Activated CD4-positive, CD25-positive, alpha-beta regulatory T cell (primary cell): ENCODE data around the gene CHAF1A.

Experiments used
- DNase-seq, 4 experiments: peaks; one replicate each; lab custom pipeline; 2025; lab: John Stamatoyannopoulos, UW

The CHAF1A gene

DNA sequence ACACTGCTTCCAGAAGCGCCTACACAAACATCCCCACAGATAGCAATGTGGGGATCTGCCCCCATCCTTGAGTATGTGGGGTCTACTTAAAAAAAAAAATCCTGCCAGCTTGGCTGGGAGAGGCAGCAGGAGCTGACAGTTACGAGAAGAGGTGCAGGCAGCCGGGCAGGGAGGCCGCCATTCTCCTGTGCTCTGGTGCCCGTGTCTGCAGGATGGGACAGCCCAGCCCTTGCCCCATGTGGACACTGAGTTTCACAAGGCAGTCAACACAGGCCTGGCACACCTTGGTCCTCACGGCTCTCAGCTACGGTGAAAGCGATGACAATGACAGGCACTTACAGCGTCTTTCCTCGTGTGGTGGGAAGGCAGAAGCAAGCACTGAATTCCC, 35.1 kb upstream of the CHAF1A start:
- DNase-seq: no peak

DNA sequence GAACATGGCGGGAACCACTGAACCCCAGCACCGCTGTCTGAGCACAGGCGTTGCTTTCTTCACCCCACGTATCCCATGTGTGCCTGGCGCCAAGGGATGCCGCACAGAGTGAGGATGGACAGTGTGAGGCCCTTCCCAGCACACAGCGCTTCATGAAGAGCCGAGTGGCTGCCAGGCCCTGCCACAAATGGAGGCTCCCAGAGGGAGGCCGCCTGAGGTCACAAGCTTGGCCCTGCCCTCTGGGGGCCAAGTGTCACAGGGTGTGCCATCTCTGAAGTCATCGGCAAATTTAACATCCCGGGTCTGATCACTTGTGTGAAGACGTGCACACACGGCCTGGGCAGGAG, 34.7 kb upstream of the CHAF1A start:
- DNase-seq: no peak

DNA sequence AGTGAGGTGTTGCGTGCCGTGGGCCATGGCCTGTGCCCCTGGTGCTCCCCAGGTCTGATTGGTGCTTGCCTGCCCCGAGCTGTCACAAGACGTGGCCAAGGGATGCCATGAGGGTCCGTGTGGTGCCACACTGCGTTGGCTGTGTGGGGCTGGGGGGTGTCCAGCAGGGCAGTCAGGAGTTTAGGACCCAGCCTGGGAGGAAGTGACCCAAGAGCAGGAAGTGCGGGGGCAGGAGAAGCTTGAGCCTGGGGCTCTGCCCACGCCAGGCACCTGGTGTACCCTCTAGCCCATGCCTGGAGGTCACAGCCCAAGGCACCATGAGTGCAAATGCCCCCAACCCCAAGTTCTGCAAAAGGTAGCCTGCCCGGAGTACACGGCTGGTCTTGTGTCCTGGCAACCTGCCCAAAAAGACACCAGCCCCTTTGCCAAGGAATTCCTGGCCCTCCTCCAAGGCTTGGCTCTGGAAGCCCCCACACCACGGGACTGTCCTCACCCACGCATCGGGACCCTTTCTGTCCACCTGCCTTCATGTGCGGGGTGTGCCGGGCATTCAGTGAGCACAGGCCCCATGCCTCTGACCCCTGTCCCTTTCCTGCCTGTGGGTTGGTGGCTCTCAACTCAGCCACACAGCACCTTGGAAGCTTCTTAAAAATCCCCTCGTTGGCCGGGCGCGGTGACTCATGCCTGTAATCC, 34.2 kb upstream of the CHAF1A start:
- DNase-seq: no peak

DNA sequence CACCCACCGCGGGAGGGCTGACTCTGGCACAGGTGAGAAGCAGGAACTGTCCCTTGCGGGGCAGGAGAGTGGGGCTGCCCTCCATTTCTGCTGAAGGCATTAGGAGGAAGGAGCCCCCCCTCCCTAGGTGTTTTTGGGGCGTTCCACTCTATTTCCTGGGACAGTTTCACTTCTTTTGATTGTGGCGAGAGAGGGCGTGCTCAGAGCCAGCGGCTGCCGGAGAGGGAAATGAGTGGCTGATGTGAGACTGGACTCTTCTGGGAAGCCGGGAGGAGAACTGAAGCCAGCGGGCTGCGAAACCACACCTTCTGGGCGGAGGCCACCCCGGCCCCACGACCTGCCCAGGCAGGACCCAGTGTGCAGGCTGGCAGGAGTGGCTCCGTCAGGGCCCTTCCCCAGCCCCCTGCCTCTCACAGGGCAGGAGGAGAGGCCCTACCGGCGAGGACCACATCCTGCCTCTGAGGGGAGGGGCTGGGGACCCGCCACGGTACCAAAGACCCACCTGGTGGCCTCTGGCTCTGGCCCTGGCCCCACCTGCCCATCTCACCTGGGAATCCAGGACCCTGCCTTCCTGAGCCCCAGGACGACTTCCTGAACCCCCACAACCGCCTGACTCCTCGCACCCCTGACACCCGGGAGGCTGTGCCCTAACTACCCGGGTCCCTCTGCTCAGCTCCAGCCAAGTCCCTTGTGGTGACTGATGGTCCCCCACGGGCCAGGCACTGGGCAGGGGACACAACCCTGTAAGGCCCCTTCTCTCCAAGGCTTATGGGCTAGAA, 33.1 kb upstream of the CHAF1A start:
- peak in 3 of 4 experiments; percentile 36 to 56 (median 42) for DNase-seq

DNA sequence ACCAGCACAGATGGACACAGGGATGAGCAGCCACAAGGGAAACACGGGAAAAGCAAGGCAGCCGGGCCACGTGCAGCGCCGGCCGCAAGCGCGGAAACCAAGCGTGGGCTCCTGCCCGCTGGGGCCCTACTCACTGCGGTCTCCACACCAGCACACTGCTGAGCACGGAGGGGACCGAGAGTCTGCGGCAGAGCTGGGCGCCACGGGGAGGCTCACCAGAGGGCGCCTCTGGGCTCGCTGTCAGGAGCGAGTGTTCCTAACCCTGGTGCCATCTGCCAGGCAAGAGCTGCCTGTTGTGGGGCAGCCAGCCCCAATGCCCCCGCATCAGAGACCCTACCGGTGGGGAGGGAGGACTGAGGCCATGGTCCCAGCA, 32.6 kb upstream of the CHAF1A start:
- peak; percentile 40 to 57 (median 48) for DNase-seq

DNA sequence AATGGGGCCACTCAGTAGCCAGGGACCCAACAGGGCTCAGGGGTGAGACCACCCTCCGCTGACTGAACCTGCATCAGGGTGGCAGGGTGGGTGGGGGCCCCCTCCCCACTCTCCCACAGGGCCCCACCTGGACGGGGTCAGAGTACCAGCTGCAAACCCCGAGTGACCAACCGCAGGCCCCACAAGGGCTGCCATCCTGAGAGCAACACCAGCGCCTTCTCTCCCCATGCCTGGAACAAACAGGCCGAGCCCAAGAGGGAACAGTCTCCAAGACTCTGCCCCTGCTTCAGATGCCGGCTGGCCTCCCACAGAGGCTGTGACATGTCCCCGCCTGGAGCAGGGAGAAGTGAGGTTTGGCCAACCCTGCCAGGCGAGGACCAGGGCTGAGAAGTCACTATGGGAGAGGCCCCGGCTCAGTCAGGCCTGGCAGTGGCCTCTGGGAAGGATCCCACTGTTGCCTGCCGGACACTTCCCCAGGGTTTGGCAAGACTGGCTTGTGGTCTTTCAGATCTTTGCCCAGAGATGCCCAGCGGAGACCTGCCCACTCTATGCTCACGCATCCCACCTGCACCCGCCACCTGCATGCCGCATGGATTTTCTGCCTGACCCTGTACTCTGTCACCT, 31.9 kb upstream of the CHAF1A start:
- no peak for DNase-seq

DNA sequence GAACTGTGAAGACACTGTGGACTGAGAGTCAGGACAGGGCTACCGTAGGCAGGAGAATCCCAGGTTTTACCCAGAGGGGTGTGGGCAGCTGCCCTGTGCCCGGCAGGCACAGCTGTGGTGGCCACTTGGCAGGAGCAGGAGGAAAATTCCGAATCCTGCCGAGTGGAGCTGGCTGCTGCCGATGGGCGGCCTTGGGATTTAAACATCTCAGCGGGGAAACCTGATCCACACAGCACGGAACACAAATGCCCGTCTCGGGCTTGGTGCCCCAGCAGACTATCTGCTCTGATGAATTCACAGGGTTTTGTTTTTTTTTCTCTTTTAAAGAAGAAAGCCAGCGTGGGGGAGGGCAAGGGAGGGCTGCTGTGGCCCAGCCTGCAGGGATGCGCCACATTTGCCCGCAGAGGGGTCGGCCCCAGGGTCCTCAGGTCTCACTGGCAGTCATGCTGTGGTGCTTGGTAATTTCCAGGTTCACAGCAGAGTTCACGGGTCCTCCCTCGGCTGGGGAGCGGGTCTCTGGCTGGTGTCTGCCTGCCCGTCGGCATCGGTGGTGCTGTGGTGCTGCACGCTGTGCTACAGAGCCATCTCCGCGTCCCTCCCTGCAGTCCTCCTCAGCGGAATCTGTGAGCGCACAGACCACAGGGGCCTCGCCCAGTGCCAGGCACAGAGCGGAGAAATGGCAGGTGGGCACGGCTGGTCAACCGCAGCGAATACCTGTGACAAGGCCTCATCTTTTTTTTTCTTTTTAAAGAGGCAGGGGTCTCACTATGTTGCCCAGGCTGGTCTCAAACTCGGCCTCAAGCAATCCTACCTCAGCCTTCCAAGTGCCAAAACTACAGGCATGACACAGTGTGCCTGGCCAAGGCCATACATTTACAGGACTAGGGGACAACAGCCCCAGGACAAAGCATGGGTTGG, 30.9 kb upstream of the CHAF1A start:
- no peak for DNase-seq

DNA sequence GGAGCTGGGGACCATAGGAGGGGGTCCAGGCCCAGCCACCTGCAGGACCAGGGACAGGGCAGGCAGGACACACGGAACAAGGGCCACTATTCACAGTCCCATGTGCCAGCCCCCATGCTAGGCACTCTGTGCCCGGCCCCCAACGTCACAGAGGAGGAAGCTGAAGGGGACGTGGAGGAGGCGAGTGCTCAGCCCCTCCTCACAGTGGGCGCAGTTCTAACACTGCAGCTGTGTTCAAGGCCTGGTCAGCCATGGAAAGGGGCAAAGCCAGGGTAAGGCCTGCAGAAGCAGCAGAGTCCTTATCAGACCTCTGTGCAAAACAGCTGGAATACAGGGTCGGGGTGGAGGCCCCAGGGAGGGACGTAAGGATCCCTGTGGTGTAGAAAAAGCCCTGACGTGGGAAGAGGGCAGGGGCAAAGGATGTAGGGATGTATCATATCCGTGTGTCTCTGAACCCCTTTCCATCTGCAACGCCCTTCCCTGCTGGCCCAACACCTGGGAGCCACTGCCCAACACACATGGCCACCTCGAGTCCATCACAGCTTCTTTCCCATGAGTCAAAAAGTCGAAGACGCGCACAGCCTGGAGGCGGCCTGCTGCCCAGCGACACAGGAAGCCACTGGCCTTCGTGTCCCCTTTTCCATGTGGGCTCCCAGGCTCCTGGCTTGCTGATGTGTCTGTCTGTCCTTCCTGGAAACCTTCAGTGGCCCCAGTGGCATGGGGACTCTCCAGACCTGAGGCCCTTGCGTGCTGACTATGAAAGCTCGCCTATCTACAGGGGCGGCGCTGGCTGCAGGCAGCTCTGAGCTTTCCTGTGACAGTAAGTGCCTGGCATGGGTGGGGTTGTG, 30.1 kb upstream of the CHAF1A start:
- no peak for DNase-seq

DNA sequence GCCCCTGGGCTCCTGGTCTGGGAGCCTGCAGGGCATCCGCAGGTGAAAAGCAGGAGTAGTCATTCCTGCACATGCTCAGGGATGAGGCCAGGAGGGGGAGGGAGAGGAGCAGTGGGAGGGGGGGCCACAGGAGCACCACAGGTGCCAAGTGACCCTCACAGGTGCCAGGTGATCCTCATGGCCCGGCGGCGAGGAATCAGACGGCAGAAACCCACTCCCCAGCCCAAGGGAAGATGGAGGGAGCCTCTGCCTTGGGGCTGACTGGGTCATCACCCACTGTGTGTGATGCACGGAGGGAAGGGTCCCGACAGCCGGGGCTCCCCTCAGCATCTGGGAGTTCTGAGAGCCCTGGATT, 29.4 kb upstream of the CHAF1A start:
- no peak for DNase-seq

DNA sequence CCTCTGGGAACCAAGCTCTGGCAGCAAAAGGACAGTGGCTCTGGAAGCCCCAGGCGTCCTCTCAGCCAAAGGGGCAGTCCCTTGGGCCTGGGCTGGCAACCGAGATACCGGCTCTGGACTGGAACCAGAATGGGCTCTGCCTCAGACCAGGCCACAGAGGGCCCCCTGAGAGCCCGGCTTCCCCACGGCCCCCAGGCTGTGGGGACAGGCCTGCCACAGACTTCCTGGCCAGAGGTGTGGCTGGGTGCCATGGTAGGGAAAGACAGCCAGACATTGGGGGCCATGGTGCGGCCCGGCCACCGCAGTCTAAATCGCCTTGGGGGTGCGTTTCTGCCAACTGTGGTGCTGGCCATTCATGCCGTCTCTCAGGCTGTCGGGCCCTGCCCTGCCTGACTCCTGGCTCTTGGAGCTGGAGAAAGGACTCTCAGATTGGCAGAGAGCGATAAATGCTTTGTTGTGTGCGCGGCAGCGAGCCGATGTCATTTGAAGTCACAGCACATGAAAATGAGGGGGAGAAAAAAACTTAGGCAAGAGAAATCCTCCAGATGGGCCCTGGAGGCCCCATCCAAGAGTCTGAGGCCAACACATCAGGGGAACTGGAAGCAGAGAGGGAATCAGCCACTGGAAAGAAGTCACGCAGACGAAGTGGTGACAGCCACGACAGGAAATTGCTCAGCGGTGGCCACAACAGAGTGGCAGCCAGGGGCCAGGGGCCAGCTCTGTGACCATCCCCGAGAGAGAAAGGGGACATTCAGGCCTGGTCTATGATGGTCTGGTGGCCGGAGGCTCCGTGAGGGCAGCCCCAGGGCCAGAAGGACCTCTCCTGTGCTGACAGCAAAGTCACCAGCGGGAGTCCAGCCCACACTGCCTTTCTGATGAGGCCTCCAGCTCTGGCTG, 28.6 kb upstream of the CHAF1A start:
- no peak for DNase-seq

DNA sequence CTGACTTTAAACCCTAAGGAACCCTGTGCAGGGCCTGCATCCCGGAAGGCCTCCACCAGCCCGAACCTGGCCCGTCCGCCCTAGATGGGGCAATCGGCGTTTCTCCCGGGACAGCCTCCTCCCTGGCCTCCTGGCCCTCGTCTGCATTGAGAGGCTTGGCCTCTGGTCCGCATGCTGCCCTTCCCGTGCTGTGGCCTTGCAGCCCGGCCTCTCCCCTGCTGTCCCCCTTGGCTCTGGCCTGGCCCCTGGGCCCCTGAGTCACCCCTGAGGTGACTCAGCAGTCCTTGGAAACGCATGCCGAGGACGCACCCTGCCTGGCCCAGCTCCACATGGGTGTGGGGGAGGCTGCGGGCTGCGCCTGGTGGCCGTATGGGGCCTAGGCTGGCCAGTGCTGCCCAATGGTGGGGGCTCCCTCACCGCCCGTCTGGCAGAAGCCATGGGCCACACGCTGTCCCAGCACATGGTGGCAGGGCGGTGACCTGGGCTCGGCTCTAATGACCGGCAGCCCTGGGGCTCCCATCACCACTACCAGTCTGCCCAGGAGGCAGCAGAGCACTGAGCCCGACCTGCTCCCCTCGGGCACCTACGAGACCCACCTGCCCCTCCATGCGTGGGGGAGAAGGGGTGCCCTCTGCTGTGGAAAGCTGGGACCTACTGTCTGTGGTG, 27.8 kb upstream of the CHAF1A start:
- DNase-seq: no peak

DNA sequence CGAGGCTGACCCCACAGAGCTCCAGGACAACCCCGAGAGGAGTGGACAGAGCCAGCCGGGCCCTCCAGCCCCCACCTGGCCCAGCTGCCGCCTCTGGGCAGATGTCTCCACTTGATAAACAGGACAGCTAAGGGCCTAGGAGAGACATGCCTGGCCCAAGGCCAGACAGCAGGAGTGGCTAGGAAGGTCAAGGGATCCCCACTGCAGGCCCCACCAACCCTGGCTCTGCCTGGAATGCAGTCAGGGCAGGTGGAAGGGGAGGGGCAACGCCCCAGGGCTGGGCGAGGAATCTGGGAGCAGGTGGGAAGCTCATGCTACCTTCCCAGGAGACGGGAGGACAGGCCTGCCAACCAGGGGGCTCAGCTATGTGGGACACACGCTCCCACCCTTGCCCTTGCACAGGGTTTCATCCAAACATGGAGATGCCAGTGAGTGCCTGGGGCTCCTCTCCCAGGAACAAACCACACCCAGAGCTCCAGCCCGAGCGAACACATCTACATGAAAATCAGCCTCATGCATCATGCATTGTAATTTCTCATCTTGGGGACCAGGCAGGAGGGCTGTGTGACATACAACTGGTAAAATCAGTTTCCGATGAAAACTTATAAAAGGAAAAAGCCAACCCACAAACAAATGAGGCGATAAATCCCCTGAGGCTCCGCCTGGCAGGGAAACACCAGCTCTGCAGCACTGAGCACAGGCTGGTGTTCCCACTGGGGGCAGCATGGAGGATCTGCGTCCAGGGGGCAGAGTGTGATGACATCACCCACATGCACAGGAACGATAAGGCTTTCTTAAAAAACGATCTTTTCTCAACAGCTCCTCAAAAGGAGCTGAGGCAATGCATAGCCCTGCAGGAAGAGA, 27.0 kb upstream of the CHAF1A start:
- no peak for DNase-seq

DNA sequence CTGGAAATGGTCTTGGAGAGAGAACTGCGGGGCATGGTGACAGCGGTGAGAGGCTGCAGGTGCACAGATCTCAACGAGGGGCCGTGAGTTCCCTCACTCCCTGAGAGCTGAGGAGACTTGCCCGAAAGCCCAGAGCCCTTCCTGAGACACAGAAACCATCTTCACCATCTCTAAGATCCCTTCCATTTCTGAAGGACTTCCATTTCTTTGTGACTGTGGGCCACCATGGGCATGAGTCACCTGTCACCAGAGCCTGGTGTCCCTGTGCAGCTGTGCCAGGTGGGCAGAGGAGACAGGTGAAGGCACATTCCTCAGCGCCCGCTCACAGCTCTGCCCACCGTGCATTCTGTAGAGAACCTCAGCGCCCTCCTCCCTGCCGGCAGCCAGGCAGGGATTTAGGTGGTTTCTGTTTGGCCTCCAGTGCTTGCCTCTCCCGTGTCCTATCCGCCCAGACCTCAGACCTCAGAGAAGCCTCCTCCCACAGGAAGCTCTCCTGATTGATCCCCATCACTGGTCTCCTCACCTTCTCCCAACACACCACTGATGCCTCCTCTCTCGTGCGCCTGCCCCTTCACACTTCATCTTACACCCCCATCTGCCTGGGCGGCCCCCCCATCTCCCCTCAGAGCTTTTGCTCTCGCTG, 26.3 kb upstream of the CHAF1A start:
- no peak for DNase-seq

DNA sequence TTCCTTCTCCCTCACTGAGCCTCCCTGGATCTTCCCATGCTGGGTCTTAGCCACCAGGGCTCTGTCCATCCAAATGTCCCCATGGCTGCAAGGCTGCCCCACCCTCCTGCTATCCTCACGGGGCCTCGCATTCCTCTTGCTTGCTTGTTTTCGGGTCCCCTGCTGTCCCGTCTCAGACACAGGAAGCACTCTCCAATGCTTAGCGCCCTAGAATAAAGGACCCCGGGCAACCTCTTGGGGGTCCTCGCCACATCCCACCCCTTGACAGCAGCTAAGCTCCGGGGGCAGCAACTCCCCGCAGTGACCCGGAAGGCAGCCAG, 25.8 kb upstream of the CHAF1A start:
- DNase-seq: no peak

DNA sequence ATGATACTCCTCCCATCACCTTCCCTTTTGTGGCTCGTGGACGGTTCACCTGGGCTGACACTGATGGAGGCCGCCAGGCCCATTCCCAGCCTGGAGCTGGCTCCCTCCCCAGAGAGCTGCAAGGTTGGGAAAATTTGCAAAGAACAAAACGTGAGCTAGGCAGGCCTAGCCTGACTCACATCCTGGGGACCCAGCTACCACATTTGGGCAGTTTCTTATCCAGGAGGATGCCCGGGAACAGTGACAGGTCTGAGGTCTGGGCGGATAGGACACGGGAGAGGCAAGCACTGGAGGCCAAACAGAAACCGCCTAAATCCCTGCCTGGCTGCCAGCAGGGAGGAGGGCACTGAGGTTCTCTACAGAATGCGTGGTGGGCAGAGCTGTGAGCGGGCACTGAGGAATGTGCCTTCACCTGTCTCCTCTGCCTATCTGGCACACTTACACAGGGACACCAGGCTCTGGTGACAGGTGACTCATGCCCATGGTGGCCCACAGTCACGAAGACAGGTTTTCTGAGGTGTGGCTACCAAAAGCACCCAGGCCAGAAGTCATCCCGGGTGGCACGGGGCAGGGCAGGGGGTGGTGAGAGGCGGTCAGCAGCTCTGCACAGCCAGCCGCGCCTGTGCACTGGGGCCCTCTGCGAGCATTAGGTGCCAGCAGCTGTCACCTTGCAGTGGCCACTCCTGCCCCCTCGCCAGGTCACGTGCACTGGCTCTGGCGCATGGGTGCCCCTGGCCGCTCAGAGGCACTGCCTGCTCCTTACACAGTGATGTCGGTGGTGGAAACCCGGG, 25.3 kb upstream of the CHAF1A start:
- no peak for DNase-seq

DNA sequence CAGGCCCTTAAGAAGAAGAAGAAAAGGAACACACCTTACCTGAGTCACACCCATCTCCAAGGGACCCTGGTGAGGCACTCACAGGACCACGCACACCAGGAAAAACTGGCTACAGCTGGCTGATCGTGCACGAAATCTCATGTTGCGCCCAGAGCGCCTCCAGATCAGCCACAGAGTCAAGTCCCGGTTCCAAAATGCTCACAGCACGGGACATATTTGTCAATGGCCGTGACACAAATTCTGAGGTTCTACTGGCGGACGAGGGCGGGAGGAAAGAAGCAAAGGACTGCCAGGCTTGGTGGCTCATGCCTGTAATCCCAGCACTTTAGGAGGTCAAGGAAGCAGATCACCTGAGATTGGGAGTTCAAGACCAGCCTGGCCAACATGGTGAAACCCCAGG, 23.6 kb upstream of the CHAF1A start:
- no peak for DNase-seq

DNA sequence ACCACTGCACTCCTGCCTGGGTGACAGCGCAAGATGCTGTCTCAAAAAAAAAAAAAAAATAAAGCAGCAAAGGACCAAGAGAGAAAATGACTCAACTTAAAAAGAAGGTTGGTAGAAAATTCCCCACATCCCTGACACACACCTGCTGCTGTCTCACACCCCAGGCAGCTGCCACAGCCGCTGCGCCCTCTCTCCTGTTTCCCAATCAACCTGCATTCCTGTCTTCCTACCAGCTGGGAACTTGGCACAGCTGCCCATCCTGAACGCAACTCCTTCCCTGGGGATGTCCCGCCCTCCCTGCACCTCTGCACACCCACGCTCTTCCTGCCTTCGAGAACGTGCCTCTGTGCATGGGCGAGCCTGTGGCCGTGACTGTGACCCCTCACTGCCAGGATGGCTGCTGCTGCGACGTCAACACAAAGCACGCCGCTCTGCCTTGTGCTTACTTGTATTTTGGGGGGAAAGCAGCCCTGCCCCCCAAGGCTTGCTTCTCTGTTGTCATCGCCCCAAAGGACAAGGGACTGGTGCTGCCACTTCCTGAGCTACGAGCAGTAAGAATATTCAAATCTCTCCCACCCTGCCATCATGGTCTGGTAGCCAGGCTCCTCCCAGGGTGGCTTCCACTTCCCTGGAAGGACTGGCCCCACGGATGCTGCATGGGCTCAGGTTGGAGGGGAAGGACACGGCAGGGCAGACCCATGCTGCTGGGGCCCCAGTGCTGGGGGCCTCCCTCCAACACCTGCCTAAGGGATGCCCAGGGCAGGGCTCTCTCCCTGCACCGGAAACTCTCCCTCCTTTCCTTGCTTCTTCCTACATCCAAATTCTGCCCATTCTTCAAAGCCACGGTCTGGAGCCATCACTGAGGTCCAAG, 22.8 kb upstream of the CHAF1A start:
- no peak for DNase-seq
